Stomach (tissue), 4 donors: ENCODE measurements around the gene CALHM2.

Experiments
- POLR2A ChIP-seq, 4 donors: fragments of 450-650 bp; IDR thresholded peaks; one replicate each; pipeline ENCODE4 v1.6.1; 2016; ENCODE audit warnings: antibody characterized with exemption in 4 of 4, control low read depth in 2 of 4, mild to moderate bottlenecking in 1 of 4, moderate library complexity in 1 of 4
- POLR2AphosphoS5 ChIP-seq, 3 donors: sonication (generic); formaldehyde crosslinking; IDR thresholded peaks; one replicate each; pipeline ENCODE4 v1.6.1; 2016; ENCODE audit warnings: antibody characterized with exemption in 3 of 3
- TF ChIP-seq, protein P1 (sequence below), 7 experiments: fragments of 450-650 bp in 4 of 7; fragments of 200-600 bp in 3 of 7; sonication (generic) in 3 of 7; IDR thresholded peaks; one replicate each; pipeline ENCODE4 v1.5.1; 2016 to 2019; ENCODE audit warnings: antibody characterized with exemption in 7 of 7, control low read depth in 2 of 7, mild to moderate bottlenecking in 1 of 7

DNA sequence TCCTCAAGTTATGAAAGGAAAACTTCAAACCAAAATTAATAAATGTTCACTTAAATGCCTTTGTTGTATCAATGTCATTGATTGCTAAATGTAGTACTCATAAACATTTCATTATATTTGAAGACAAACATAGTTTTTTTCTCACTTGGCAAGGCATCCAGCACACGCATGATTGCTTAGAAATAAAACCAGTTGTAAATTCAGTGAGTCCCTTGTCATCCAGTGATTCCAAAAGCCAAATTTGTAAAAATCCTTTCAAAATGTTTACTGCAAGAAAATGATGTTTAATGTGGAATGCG is 35.2 kb upstream of the CALHM2 start:
- TF ChIP-seq, protein P1, sequence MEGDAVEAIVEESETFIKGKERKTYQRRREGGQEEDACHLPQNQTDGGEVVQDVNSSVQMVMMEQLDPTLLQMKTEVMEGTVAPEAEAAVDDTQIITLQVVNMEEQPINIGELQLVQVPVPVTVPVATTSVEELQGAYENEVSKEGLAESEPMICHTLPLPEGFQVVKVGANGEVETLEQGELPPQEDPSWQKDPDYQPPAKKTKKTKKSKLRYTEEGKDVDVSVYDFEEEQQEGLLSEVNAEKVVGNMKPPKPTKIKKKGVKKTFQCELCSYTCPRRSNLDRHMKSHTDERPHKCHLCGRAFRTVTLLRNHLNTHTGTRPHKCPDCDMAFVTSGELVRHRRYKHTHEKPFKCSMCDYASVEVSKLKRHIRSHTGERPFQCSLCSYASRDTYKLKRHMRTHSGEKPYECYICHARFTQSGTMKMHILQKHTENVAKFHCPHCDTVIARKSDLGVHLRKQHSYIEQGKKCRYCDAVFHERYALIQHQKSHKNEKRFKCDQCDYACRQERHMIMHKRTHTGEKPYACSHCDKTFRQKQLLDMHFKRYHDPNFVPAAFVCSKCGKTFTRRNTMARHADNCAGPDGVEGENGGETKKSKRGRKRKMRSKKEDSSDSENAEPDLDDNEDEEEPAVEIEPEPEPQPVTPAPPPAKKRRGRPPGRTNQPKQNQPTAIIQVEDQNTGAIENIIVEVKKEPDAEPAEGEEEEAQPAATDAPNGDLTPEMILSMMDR (IDR thresholded peaks at IDR 0.05) = no peak
- TF ChIP-seq POLR2A (IDR thresholded peaks at IDR 0.05) (no peak), POLR2AphosphoS5 (IDR thresholded peaks at IDR 0.05) (no peak)
